ENCODE results near the gene SPNS3. TPM values are rescaled to one million over a fixed set of nuclear protein-coding genes. Genes with fewer than 3 reads are reported as not detected.

Gene SPNS3
- total and polyA plus RNA-seq, 10 of the 15 experiments (the other 5 are each of a cell fraction or from before 2014, with no cell fraction given) = 0.16 to 2.6 (median 0.97) TPM

GRCh38 chr17:4442582-4442981, 8.8 kb downstream of the SPNS3 start:
- Histone ChIP-seq H3K4me3 (no peak overlapping the region), H3K27me3 (replicated peaks in 1 of 2; ENCODE audit: control insufficient read depth in 2 of 2, insufficient read depth in 2 of 2, low read length in 1 of 2) (no peaks in the 10 kb centered on the region; a peak in 1 of 4 replicates), H3K4me1 (ENCODE audit: control insufficient read depth, insufficient read depth, low read length) (no peaks in the 10 kb centered on the region), H3K79me2 (ENCODE audit: control insufficient read depth, insufficient read depth, low read length) (no peaks in the 10 kb centered on the region), H3K36me3 (ENCODE audit: control insufficient read depth in 2 of 2, insufficient read depth in 2 of 2, low read length in 1 of 2) (no peaks in the 10 kb centered on the region), H4K20me1 (ENCODE audit: control insufficient read depth, insufficient read depth) (no peaks in the 10 kb centered on the region), H3K27ac (ENCODE audit: control insufficient read depth, insufficient read depth) (no peak overlapping the region), H3K9me3 (replicated peaks; ENCODE audit: control insufficient read depth, insufficient read depth, low read length) (no peaks in the 10 kb centered on the region), H2AFZ (ENCODE audit: control insufficient read depth, low read depth, low read length) (no peak overlapping the region), H3K4me2 (ENCODE audit: control insufficient read depth, insufficient read depth) (no peak overlapping the region), H3K9ac (ENCODE audit: control insufficient read depth, insufficient read depth, low read length) (no peak overlapping the region)
- FAIRE-seq (no peak), DNase-seq (ENCODE audit: low read depth, low spot score) (no peak), ATAC-seq (no peak)
- ChIA-PET SMC1A (ENCODE audit: uncharacterized antibody, unreplicated experiment) (no interaction called here), POLR2A (no interaction called here), CTCF (no interaction called here), RAD21 (ENCODE audit: unreplicated experiment) (no interaction called here)
- TF ChIP-seq CEBPZ (IDR thresholded peaks at IDR 0.05; ENCODE audit: low read depth, low read length) = no peak
- TF ChIP-seq FOXM1 (IDR thresholded peaks at IDR 0.05; ENCODE audit: low read depth, low read length) = no peak
- no peak for TF ChIP-seq TCF12 (IDR thresholded peaks at IDR 0.05; ENCODE audit: low read depth, low read length)
- TF ChIP-seq TARDBP (IDR thresholded peaks at IDR 0.05; ENCODE audit: borderline replicate concordance) = no peak
- TF ChIP-seq RB1 (IDR thresholded peaks at IDR 0.05; ENCODE audit: borderline replicate concordance) = no peak
- TF ChIP-seq USF2 (IDR thresholded peaks at IDR 0.05; ENCODE audit: borderline replicate concordance, low read depth, low read length) = no peak
- TF ChIP-seq RELA (IDR thresholded peaks at IDR 0.05; ENCODE audit: borderline replicate concordance, partially characterized antibody) = no peak
- TF ChIP-seq ZNF217 (IDR thresholded peaks at IDR 0.05) = no peak
- intact Hi-C loops (cut with micrococcal nuclease; ENCODE audit: unreplicated experiment) (no loop called here), in situ Hi-C loops (cut with MboI) (no loop called here)
- WGBS (ENCODE audit: insufficient coverage, insufficient replicate concordance, low lambda C conversion rate, missing lambda C conversion rate) = 43% methylated on average over 3 of the region's 3 CpGs
- BruUV-seq (replicated peaks) = no TSS peak
